ENCODE data around the gene CTXN2.

Gene CTXN2

DNA sequence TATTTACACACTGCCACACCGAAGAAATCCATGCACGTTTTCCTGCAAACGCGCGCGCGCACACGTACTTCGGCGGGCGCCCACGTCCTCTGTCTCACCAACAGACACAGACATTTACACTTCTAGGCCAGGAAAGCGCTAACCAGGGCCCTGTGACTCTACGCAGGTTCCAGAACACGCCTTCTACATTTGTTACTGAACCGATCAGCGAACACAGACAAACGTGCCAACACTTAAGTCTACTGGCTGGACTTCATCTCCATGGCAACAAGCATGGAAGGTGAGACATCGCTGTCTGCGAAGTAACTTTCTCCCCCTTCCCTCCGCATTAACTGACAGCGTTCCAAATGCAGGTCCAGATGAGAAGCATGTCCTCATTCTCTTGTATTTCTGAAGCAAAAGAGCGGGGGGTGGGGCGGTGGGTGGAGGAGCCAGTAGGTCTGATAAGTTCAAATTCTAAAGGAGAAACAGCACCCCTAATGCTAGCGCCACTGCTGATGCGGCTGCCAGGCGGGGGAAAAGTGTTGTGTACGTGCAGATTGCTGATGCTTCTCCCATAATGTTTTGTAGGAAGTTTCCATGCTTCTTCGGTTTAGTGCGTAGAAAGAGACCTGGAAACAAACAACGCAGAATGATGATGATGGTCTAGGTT is at the start of gene CTXN2:
TSS of gene CTXN2 (plus strand) at position 92 of the 652 bp plus-strand sequence. CDS start 9,636 bp downstream, outside the sequence.
- FAIRE-seq: no peak

DNA sequence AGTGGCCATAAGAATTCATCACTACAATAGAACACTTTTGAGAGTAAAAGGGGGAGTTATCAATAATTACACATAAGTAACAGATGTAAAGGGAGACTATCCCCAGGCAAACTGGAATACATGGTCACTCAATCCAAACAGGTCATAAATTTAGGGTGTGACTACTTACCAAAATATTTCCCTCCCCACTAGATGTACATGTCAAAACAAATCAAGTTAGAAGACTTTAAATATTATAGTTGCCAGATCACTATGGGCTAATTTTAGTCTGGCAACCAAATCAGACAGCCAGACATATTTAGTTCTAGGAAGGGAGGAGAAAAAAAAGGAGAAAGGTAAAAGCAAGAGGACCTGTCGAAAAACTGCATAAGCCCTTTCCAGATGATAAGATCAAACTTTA is 47.6 kb upstream of the CTXN2 start:
- FAIRE-seq: no peak
- DNase-seq (ENCODE audit: insufficient read length, low spot score): no peak

More for the DNA sequence above, at the start of gene CTXN2:
- DNase-seq (ENCODE audit: insufficient read length, low spot score): no peak

DNA sequence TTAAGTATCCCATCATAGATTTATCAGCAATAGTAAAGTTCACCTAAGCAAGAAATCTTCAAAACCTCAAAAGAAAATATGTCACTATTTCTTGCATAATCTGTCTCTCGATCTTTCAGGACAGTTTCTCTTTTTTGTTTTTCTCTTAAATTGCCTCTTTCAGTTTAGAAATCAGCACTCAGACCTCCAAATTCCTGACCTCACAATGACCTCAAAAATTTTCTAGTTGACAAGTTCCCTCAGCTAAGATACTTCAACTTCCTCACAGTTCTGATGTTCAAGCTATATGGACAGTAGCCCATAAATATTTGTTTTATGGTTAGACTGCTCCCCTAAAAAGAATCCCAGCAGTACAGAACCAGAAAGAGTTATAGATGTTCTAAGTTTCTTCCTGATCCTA is 46.6 kb upstream of the CTXN2 start:
- DNase-seq (ENCODE audit: insufficient read length, low spot score) (no peak), FAIRE-seq (peak; percentile 66)

DNA sequence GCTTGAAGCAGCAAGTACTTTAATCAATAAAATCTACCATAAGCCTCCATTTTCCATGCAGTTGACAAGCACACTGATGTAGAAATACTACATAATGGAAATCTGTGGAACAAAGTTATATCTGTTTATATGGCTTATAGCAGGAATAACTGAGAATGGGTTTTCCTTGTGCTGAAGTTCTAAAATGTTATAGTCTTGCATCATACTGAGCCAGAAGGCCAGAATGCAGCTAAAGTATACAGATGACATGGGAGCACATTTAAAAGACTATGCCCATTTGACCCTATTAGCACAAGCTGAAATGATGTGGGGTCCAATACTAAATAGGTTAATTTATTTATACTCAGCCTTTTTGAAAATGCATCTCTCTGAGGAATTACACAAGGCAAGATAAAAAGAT is 45.5 kb upstream of the CTXN2 start:
- DNase-seq (ENCODE audit: insufficient read length, low spot score) (no peak), FAIRE-seq (no peak)

DNA sequence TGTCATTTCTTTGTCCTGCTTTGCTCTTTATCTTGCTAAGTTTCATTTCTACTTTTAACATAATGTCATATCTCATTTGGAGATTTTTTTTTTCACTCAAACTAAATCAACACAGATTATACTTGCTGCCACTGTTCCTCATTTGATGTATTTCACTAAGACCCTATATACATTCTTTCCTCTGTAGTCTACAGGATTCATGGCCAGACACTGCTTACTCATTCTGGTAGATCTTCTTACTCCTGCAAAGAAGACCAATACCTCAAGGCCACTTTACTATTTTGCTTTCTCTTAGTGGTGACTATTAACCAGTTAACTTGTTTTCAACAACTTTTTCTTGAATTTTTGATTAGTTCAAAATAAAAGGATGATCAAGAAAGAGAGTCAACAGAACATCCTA is 44.1 kb upstream of the CTXN2 start:
- DNase-seq (ENCODE audit: insufficient read length, low spot score) (no peak), FAIRE-seq (no peak)

DNA sequence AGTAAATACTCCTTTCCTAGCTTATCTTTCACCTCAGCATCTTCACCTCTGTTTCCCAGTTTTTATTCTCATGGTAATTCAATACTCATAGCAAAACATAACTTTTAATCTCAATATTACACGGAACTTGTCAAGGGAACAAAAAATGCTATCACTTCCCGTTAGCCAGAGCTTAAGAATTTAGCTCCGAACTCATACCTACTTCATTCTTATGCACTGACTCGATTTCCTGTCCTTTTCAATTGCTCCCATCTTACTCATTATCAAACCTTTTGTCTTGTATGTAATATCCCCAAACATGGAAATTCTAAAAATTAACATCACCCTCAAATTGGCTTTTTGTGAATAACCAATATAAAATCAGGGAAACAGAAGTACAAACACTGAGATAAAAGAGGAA is 41.6 kb upstream of the CTXN2 start:
- FAIRE-seq: no peak
- DNase-seq (ENCODE audit: insufficient read length, low spot score): no peak

DNA sequence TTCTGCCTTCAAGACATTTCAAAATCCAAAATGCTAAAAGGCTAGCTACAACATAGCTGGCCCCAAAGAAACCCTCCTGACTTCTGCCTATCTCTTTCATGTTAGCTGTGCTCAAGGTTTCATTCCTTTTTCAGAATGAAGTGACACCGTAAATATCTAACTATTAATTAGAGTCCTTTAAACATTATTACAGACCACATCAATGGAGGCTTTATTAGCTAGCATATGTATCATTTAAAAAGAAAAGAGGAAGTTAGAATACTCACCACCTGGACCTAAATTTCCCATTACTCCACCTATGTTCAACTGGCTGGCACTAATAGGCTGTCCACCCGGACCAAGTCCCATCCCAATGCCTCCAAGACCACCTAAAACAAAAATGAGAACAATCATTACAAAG is 37.9 kb upstream of the CTXN2 start:
- FAIRE-seq: peak; percentile 18
- no peak for DNase-seq (ENCODE audit: insufficient read length, low spot score)

DNA sequence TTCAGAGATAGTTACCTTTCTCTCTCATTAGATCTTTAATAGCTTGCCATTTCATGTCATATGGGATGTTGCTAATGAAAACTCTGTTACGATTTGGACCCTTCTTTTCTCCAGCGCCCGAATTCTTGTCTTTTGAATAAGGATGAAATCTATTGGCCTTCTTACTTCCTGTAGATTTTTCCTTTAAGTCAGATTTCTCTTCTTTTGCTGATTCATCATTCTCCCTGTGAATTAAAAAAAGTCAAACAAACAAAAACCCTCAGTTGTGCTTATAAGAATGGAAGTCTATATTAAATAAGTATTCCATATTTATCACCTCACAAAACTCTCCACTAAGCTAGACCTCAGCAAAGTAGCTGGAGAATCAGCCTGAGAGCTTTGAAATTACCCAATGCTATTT is 22.8 kb upstream of the CTXN2 start:
- no peak for DNase-seq (ENCODE audit: insufficient read length, low spot score)
- no peak for FAIRE-seq

DNA sequence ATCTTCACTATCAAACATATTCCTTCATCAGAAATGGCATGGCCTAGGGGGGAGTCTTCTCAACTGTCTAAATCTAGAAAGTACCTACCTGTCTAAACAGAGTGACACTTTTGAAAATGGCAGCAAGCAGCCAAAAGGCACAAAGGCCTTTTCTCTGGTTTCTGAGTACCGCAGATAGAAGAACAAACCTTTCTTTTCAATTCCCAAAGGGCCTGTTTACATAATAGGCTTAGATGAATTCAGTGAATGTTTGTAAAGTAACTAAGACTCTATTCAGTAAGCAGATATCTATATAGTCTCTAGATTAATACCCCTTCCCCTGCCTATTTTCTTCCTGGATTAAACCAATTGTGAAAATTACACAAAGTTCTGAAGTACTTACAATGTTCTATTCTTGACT is 20.5 kb upstream of the CTXN2 start:
- DNase-seq (ENCODE audit: insufficient read length, low spot score) (no peak), FAIRE-seq (no peak)

DNA sequence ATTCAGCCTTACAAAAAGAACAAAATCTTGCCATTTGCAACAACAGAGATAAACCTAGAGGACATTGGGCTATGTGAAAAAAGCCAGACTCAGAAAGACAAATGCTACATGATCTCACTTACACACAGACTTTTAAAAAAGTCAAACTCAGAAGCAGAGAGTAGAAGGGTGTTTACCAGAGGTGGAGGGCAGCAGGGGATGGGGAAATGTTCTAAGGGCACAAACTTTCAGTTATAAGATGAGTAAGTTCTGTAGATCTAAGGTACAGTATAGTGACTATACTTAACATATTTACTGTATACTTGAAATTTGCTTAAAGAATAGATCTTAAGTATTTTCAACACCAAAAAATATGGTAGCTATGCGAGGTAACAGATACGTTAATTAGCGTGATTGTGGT is 16.3 kb upstream of the CTXN2 start:
- FAIRE-seq: no peak
- no peak for DNase-seq (ENCODE audit: insufficient read length, low spot score)

DNA sequence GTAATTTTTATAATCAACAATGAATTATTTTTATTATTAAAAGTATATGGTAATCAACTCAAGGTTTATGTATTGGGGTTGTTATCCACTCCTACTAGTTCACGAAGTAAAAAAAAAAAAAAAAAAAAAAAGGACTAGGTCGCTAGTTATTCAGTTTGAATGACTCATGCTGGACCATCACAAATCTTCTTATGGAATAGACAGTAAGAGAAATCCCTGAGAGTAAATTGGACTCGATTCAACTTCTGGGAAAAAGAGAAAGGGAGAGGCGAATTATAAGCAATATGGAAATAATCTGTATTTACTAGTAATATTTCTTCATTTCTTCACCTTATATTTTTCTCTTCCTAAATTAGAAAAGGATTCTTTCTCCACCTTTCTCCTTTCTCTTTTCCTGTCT is 15.4 kb upstream of the CTXN2 start:
- DNase-seq (ENCODE audit: insufficient read length, low spot score) (no peak), FAIRE-seq (no peak)

DNA sequence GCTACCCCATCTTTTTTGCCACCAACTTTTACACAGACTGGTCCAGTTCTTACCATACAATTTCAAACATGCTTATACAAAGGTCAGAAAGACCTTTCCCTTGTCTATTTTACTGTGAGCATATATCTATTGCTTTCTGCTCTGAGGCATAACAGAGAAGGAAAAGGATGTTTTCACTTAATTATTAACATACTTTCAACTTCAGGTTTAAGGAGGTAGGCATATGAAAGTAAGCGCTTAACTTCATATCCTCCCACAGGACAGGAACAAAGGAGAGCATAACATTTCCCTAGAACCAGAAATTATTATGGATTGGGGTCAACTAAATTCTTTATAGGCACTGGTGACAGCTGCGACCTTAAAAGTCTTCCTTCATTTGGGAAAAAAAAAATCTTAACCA is 14.5 kb upstream of the CTXN2 start:
- DNase-seq (ENCODE audit: insufficient read length, low spot score) (no peak), FAIRE-seq (peak; percentile 90)

DNA sequence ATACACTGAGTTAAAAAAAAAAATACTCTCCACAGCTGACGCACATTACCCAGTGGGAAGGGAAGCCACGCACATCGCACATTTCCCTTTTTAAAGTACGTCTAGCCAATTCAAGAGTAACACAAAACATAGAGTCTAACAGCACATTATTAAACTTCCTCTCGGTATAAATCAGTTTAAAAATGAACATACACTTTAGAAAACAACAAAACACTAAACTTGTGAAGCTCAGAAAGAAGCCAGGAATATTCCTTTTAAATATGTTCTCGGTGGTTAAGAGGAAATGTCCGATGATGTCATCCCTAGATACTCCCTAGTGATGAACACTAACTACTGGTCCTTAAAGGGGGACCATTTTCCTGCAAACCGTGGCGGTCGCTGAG is 14.1 kb upstream of the CTXN2 start:
- FAIRE-seq: peak; percentile 71
- DNase-seq (ENCODE audit: insufficient read length, low spot score): no peak

DNA sequence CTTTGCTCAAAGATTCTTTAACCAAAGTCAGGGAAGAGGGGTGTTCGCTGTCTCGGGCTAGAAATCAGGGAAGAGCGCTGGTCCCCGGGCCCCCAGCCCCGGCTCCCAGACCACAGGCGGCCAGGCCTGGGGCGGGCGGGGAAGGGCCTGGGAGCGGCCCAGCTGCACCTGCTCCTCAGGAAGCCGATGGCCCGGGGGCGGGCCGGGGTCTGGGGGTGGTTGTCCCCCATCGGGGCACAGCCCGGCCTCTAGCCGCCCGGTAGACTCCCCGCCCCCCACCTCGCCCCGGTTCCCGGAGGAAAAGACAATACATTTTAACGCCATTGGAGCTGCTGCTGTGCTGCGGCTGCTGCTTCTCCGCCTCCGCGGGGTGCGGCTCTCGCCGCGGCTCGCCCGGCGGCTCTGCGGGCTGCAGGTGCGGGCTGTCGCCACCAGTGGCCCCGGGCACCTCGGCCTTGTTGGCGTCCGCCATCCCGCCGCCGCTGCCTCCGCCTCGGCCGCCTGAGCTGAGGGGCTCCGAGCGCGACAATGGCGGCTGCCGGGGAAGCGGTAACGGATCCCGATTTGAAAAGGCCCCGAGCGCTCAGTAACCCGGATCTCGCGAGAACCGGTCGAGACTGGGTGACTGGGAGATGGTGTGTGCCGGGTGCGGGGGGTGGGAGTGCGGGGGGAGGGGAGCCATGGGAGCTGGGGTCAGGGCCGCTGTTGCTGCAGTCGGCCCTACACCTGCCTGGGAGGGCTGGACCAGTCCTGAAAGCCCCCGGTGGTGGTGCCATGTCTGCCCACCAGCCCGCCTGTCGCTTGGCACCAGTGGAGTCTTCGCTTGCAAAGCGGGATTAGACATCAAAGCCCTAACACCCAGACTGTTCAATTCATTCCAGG is 13.5 kb upstream of the CTXN2 start, which contains the start of gene MYEF2:
TSS of gene MYEF2 (minus strand) at position 530 of the 882 bp plus-strand sequence. CDS start at position 472, 58 bp downstream.
- DNase-seq (ENCODE audit: insufficient read length, low spot score) (peak; percentile 49), FAIRE-seq (peak; percentile 84)

DNA sequence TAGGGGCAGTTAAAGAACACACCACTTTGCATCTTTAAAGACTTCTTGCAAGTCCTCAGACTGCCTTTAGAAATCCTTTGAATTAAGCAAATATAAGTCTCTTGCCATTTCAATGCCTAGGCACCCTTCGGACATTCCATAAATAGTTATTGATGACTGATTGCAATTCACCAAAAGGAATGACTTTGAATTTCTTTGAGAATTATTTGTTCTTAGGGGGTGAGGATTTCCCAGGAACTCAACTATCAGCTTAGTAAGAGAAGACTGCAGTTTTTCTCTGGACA is 12.9 kb upstream of the CTXN2 start:
- DNase-seq (ENCODE audit: insufficient read length, low spot score) (no peak), FAIRE-seq (no peak)

DNA sequence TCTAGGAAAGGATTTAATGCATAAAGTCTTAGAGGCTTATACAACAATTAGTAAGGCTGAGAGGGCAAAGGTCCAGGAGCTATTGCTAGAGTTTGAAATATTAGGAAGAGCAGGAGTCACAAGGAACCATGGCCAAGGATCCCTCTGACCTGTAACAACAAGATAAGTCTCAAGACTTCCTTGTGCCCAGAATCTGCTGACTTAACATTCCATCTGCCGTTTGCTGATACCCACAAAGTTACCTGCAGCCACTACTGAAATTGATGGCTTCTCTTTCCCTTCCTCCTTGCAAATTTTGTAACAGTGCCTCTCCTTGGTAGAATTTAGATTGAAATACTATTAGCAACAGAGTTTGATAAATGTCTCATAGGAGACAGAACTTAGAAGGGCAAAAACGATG is 8.7 kb upstream of the CTXN2 start:
- DNase-seq (ENCODE audit: insufficient read length, low spot score) (no peak), FAIRE-seq (no peak)

DNA sequence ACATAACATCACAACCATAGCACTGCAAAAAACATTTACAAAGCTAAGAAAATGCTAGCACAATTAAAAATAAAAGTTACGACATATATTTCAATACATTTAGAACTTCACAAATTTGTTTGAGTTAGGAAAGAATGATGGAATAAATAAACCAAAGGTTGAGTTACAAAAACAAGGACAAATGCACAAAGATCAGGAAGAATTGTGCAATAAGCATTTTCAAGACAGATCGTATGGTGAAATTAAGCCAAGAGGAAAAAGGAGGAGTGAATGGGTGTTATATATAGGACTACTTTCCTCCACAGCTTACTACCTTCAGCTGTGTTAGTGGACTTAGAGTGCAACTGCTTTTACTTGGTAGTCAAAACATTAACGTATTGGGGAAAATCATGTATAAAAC is 5.9 kb upstream of the CTXN2 start:
- FAIRE-seq (no peak), DNase-seq (ENCODE audit: insufficient read length, low spot score) (no peak)

DNA sequence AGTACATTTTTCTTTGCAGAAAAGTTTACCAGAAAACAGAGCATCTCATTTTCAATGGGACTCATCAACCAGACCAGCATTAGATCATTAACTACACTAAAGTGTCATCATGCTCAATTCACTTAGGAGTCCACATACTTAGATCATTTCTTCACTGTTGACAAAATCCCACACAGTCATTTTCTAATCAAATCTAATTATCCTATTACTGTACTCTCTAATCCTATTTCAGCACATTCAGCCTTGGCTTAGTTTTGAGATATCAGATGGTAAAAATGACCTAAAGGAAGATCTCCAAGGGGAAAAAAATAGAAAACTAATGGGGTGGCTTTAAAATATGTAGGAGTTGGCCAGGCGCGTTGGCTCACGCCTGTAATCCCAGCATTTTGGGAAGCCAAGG is 5.2 kb upstream of the CTXN2 start:
- DNase-seq (ENCODE audit: insufficient read length, low spot score): no peak
- FAIRE-seq: no peak

DNA sequence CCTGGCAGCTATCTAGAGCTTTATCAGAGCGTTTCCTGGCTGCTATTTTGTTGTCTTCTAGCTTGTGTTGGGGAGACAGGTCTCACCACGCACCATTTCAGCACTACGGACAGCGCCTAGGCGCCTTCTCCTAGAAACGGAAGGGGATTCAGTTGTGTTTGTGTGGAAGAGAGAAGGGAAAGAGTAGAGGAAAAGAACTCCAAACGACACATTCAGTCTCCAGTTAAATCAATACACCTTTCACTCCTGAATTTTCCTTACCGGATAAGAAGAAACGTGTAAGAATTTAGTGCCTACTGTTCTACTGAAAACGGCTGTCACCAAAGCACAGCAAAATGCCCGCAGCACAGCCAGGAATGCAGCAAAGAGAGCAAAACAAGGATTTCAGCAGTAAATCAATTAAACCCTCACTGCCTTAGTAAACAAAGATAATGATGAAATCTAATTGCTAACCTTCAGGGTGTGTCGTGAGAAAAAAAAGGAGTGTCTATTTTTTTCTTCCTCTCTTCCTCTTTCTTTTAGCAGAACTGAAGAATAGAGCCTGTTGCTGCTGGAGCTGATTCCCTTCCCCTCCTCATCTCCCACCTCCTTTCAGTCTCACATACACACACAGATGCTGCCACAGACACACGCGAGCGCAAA is 412 bp upstream of the CTXN2 start:
- FAIRE-seq (no peak), DNase-seq (ENCODE audit: insufficient read length, low spot score) (no peak)

DNA sequence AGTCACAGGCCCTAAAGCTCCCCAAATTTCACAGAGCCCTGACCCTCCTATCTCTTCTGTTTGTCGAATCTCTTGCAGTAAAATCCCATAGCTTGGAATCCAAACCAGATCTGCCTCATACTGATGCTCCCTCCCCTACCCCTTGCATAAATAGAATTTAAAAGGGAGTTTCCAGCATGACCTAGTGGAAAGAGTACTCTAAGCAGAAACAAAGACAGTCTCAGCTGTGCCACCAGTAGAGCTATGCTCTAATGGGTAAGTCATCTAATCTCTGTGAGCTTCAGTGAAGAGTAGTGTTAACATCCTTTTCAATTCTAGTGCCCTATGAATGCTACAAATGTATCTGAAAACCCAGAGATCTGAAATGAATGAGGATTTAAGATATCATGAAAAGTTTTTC is 10.6 kb downstream of the CTXN2 start:
- DNase-seq (ENCODE audit: insufficient read length, low spot score) (no peak), FAIRE-seq (no peak)

DNA sequence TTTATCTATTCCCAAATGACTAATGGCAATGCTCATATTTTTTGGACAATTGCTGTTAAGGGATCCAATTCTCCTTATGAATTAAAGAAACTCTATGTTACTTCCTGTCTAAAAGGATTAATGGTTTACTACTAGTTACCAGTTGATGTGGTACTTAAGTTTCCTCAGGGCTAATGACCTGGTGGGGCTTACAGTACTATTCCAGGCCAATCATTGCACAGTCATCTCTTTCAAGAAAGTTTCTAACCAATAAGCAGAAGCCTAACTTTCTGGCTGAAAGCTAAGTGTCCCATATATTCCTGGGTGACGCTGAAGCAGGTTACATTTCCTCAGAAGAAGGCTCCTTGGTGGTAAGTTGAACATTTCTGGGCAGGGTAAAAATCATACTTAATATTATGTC is 14.5 kb downstream of the CTXN2 start, which contains the start of gene SLC12A1:
TSS of gene SLC12A1 (plus strand) at position 322 of the 400 bp plus-strand sequence. CDS start 1,418 bp downstream, outside the sequence.
- FAIRE-seq (no peak), DNase-seq (ENCODE audit: insufficient read length, low spot score) (no peak)

DNA sequence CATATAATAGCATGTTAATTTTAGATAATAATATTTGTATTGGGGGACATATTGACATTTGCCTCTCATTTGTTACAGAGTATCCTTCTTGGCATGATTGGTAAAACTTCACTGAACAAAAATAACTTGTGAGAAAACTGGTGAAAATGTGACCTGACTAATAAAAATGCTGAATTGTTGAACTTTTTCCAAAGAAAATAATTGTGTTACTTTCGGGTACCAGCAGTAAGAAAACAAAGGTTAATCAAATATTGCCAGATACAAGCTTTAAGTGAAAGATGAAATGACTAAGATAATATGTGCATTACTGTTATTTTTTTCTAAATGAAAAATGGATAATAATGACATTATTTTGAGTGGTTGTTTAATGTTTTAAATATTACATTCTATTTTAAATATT is 29.8 kb downstream of the CTXN2 start:
- no peak for FAIRE-seq
- no peak for DNase-seq (ENCODE audit: insufficient read length, low spot score)
